ENCODE measurements around the gene MYOM3.
"Not testable (repeated sequence)": the region's sequence is repeated elsewhere in the genome, so short reads cannot be mapped to it uniquely, and the experiment has no call there.

MYOM3 gene

GRCh38 chr1:24008574-24009184 lies 103.3 kb downstream of the MYOM3 start:
- not testable (repeated sequence) for DNase-seq (ENCODE audit: insufficient read length, low spot score); FAIRE-seq

GRCh38 chr1:24007079-24007478 lies 104.9 kb downstream of the MYOM3 start:
- no peak for FAIRE-seq
- no peak for DNase-seq (ENCODE audit: insufficient read length, low spot score)
